Naive B cell (primary cell): ENCODE data around the gene CTNNBIP1. TPM values are rescaled to one million over a fixed set of nuclear protein-coding genes. Genes with fewer than 3 reads are reported as not detected.
A peak's percentile ranks its signal among the peaks of the same experiment; 100 is the strongest.

Experiments
- ATAC-seq, 2 donors: fragments of 150-1000 bp; cut with Tn5 transposase; 2 replicates each; pipeline ENCODE4 v1.10.0; 2021; ENCODE audit warnings: low read depth in 2 of 2, mild to moderate bottlenecking in 2 of 2, moderate library complexity in 2 of 2
- DNase-seq: peaks from one replicate; pipeline ENCODE4 v3.0.0; 2022
- H3K27ac Mint-ChIP-seq, 6 donors: one replicate each; pipeline ENCODE4 v1.8.0; 2020 to 2022; ENCODE audit warnings: mild to moderate bottlenecking in 6 of 6, mixed read lengths in 6 of 6, moderate library complexity in 5 of 6, inconsistent platforms in 2 of 6
- H3K27me3 Mint-ChIP-seq, 3 donors: one replicate each; pipeline ENCODE4 v1.8.0; 2021 to 2022; ENCODE audit warnings: mixed read lengths in 3 of 3, mild to moderate bottlenecking in 1 of 3
- H3K36me3 Mint-ChIP-seq, 2 donors: one replicate each; pipeline ENCODE4 v1.8.0; 2020 to 2022; ENCODE audit warnings: mixed read lengths in 2 of 2, inconsistent platforms in 1 of 2, mild to moderate bottlenecking in 1 of 2
- H3K4me1 Mint-ChIP-seq, 3 donors: one replicate each; pipeline ENCODE4 v1.8.0; 2020 to 2022; ENCODE audit warnings: mixed read lengths in 3 of 3, inconsistent platforms in 1 of 3, mild to moderate bottlenecking in 1 of 3, moderate library complexity in 1 of 3
- H3K4me3 Mint-ChIP-seq, 8 donors: one replicate each; pipeline ENCODE4 v1.8.0; 2020 to 2022; ENCODE audit warnings: mild to moderate bottlenecking in 8 of 8, mixed read lengths in 8 of 8, moderate library complexity in 8 of 8, inconsistent platforms in 2 of 8
- H3K9me3 Mint-ChIP-seq, 7 donors: one replicate each; pipeline ENCODE4 v1.8.0; 2020 to 2022; ENCODE audit warnings: mixed read lengths in 7 of 7, mild to moderate bottlenecking in 5 of 7, inconsistent platforms in 2 of 7, moderate library complexity in 1 of 7
- polyA plus RNA-seq, 6 donors: library from polyadenylated mRNA; unstranded; fragments of 300-500 nt; fragmentation: Illumina TruSeq; gene quantifications; one replicate each; pipeline ENCODE4 v1.2.3, GENCODE V29; 2021; ENCODE audit warnings: low read depth in 6 of 6

Gene CTNNBIP1
- polyA plus RNA-seq, 6 donors from 2014 or later: 7.4 to 13.4 (median 8.6) TPM

- Mint-ChIP-seq H3K27me3 (no peaks in the 10 kb centered on the region), H3K4me3 (no peak overlapping the region), H3K27ac (peak overlapping the region in 3 of 6 donors; percentile 3 to 74 (median 36)), H3K4me1 (peaks cover 13 to 15% (median 15%) of the 10 kb centered on the region in 3 donors), H3K36me3 (peaks cover 0 to 10% of the 10 kb centered on the region in 2 donors), H3K9me3 (no peaks in the 10 kb centered on the region)
- no peak for DNase-seq
- ATAC-seq: no peak
Measured at GRCh38 chr1:9882296-9882944, 27.6 kb downstream of the CTNNBIP1 start.

- no peaks in the 10 kb centered on the region for H3K27me3 Mint-ChIP-seq
- DNase-seq (no peak), ATAC-seq (no peak)
- no peak overlapping the region for H3K4me3 Mint-ChIP-seq
- peak overlapping the region in 3 of 6 donors; percentile 36 to 63 (median 57) for H3K27ac Mint-ChIP-seq
- H3K9me3 Mint-ChIP-seq: no peaks in the 10 kb centered on the region
- H3K4me1 Mint-ChIP-seq: peaks cover 13 to 15% (median 15%) of the 10 kb centered on the region in 3 donors
- peaks cover 0 to 10% of the 10 kb centered on the region in 2 donors for H3K36me3 Mint-ChIP-seq
Measured at GRCh38 chr1:9881838-9882249, 28.2 kb downstream of the CTNNBIP1 start.

- Mint-ChIP-seq H3K9me3 (no peaks in the 10 kb centered on the region), H3K27ac (no peak overlapping the region), H3K4me3 (no peak overlapping the region), H3K36me3 (peaks cover 0 to 10% of the 10 kb centered on the region in 2 donors), H3K4me1 (peaks cover 17 to 23% (median 17%) of the 10 kb centered on the region in 3 donors), H3K27me3 (no peaks in the 10 kb centered on the region)
- DNase-seq (no peak), ATAC-seq (no peak)
Measured at GRCh38 chr1:9878404-9878803, 31.7 kb downstream of the CTNNBIP1 start.

GRCh38 chr1:9877962-9878361 is 32.1 kb downstream of the CTNNBIP1 start:
- Mint-ChIP-seq H3K4me1 (peaks cover 17 to 23% (median 17%) of the 10 kb centered on the region in 3 donors), H3K4me3 (no peak overlapping the region), H3K27me3 (no peaks in the 10 kb centered on the region), H3K27ac (no peak overlapping the region), H3K36me3 (peaks cover 0 to 10% of the 10 kb centered on the region in 2 donors), H3K9me3 (no peaks in the 10 kb centered on the region)
- DNase-seq (no peak), ATAC-seq (no peak)

GRCh38 chr1:9875636-9876000 is 34.5 kb downstream of the CTNNBIP1 start:
- Mint-ChIP-seq H3K27ac (peak overlapping the region in 1 of 6 donors; percentile 30), H3K4me1 (peaks cover 6 to 12% (median 9%) of the 10 kb centered on the region in 3 donors), H3K27me3 (no peaks in the 10 kb centered on the region), H3K4me3 (no peak overlapping the region), H3K36me3 (no peaks in the 10 kb centered on the region), H3K9me3 (no peaks in the 10 kb centered on the region)
- ATAC-seq (no peak), DNase-seq (no peak)

- ATAC-seq (peak; percentile 95 to 96), DNase-seq (peak; percentile 71)
- Mint-ChIP-seq H3K27me3 (no peaks in the 10 kb centered on the region), H3K4me3 (no peak overlapping the region), H3K9me3 (no peaks in the 10 kb centered on the region), H3K36me3 (no peaks in the 10 kb centered on the region), H3K27ac (peak overlapping the region in 3 of 6 donors; percentile 5 to 30 (median 24)), H3K4me1 (peaks cover 6 to 10% (median 9%) of the 10 kb centered on the region in 3 donors)
Measured at GRCh38 chr1:9874959-9875635, 35.0 kb downstream of the CTNNBIP1 start.

- Mint-ChIP-seq H3K27ac (peak overlapping the region in 1 of 6 donors; percentile 50), H3K4me1 (peaks cover 6 to 10% (median 9%) of the 10 kb centered on the region in 3 donors), H3K36me3 (no peaks in the 10 kb centered on the region), H3K4me3 (peak overlapping the region in 1 of 8 donors; percentile 9), H3K27me3 (no peaks in the 10 kb centered on the region), H3K9me3 (no peaks in the 10 kb centered on the region)
- DNase-seq (no peak), ATAC-seq (no peak)
Measured at GRCh38 chr1:9874412-9874811, 35.7 kb downstream of the CTNNBIP1 start.

GRCh38 chr1:9873992-9874391 is 36.1 kb downstream of the CTNNBIP1 start:
- Mint-ChIP-seq H3K27me3 (no peaks in the 10 kb centered on the region), H3K4me3 (no peak overlapping the region), H3K9me3 (no peaks in the 10 kb centered on the region), H3K27ac (peak overlapping the region in 2 of 6 donors; percentile 16 to 35), H3K4me1 (peaks cover 6 to 10% (median 9%) of the 10 kb centered on the region in 3 donors), H3K36me3 (no peaks in the 10 kb centered on the region)
- ATAC-seq: no peak
- no peak for DNase-seq

GRCh38 chr1:9873385-9873784 is 36.7 kb downstream of the CTNNBIP1 start:
- Mint-ChIP-seq H3K4me3 (no peak overlapping the region), H3K4me1 (peaks cover 6 to 10% (median 9%) of the 10 kb centered on the region in 3 donors), H3K9me3 (no peaks in the 10 kb centered on the region), H3K27me3 (no peaks in the 10 kb centered on the region), H3K36me3 (no peaks in the 10 kb centered on the region), H3K27ac (peak overlapping the region in 2 of 6 donors; percentile 62 to 63)
- no peak for ATAC-seq
- no peak for DNase-seq

GRCh38 chr1:9872430-9873165 is 37.5 kb downstream of the CTNNBIP1 start:
- Mint-ChIP-seq H3K9me3 (no peaks in the 10 kb centered on the region), H3K4me1 (peaks cover 6 to 11% (median 11%) of the 10 kb centered on the region in 3 donors), H3K4me3 (no peak overlapping the region), H3K27me3 (no peaks in the 10 kb centered on the region), H3K27ac (no peak overlapping the region), H3K36me3 (no peaks in the 10 kb centered on the region)
- DNase-seq (no peak), ATAC-seq (no peak)

- Mint-ChIP-seq H3K9me3 (no peaks in the 10 kb centered on the region), H3K36me3 (no peaks in the 10 kb centered on the region), H3K27ac (no peak overlapping the region), H3K27me3 (no peaks in the 10 kb centered on the region), H3K4me3 (no peak overlapping the region), H3K4me1 (peaks cover 9 to 19% (median 16%) of the 10 kb centered on the region in 3 donors)
- ATAC-seq: no peak
- no peak for DNase-seq
Measured at GRCh38 chr1:9871707-9872425, 38.2 kb downstream of the CTNNBIP1 start.

- no peak for ATAC-seq
- Mint-ChIP-seq H3K4me3 (no peak overlapping the region), H3K27me3 (no peaks in the 10 kb centered on the region), H3K36me3 (no peaks in the 10 kb centered on the region), H3K27ac (no peak overlapping the region), H3K9me3 (no peaks in the 10 kb centered on the region), H3K4me1 (peaks cover 13 to 22% (median 16%) of the 10 kb centered on the region in 3 donors)
- no peak for DNase-seq
Measured at GRCh38 chr1:9871021-9871420, 39.0 kb downstream of the CTNNBIP1 start.

GRCh38 chr1:9870572-9870971 is 39.5 kb downstream of the CTNNBIP1 start:
- Mint-ChIP-seq H3K4me3 (no peak overlapping the region), H3K27me3 (no peaks in the 10 kb centered on the region), H3K4me1 (peaks cover 13 to 22% (median 15%) of the 10 kb centered on the region in 3 donors), H3K36me3 (no peaks in the 10 kb centered on the region), H3K27ac (no peak overlapping the region), H3K9me3 (no peaks in the 10 kb centered on the region)
- DNase-seq: no peak
- ATAC-seq: no peak
